A673 (cell line): ENCODE results near the gene NOL12.

Experiments
- EZH2 ChIP-seq: fragments of 200-600 bp; sonication (generic); IDR thresholded peaks from 2 replicates; pipeline ENCODE4 v1.6.1; 2017; ENCODE audit warnings: borderline replicate concordance, low read depth, mild to moderate bottlenecking, mixed read lengths, antibody characterized with exemption, low read length; ENCODE audit not compliant: poor library complexity, severe bottlenecking
- TF ChIP-seq, protein P1 (sequence below): fragments of 300-800, 200-600 bp; sonication (generic); conservative IDR thresholded peaks from 2 replicates; pipeline ENCODE4 v1.5.1; 2017; ENCODE audit warnings: low read depth, mild to moderate bottlenecking, antibody characterized with exemption, low read length, moderate library complexity, mixed read lengths

DNA sequence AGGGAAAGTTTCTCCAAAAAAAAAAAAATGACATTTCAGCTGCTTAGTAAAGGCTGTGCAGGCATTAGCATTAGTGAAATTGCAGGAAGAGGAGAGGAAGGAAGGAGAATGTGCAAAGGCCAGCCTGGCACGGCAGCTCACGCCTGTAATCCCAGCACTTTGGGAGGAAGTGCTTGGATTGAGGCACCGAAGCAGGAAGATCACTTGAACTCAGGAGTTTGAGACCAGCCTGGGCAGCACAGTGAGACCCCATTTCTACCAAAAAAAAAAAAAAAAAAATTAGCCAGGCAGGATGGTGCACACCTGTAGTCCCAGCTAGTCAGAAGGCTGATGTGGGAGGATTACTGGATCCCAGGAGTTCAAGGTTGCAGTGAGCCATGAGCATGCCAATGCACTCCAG lies 18.5 kb downstream of the NOL12 start:
- TF ChIP-seq, protein P1, sequence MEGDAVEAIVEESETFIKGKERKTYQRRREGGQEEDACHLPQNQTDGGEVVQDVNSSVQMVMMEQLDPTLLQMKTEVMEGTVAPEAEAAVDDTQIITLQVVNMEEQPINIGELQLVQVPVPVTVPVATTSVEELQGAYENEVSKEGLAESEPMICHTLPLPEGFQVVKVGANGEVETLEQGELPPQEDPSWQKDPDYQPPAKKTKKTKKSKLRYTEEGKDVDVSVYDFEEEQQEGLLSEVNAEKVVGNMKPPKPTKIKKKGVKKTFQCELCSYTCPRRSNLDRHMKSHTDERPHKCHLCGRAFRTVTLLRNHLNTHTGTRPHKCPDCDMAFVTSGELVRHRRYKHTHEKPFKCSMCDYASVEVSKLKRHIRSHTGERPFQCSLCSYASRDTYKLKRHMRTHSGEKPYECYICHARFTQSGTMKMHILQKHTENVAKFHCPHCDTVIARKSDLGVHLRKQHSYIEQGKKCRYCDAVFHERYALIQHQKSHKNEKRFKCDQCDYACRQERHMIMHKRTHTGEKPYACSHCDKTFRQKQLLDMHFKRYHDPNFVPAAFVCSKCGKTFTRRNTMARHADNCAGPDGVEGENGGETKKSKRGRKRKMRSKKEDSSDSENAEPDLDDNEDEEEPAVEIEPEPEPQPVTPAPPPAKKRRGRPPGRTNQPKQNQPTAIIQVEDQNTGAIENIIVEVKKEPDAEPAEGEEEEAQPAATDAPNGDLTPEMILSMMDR: no peak
- TF ChIP-seq EZH2: no peak
